Transverse colon (tissue), 3 donors: ENCODE data around the gene SHB.

Source experiments
- EP300 ChIP-seq: sonication (generic); formaldehyde crosslinking; IDR thresholded peaks from one replicate; pipeline ENCODE4 v1.6.1; 2017; ENCODE audit warnings: antibody characterized with exemption, low read depth
- POLR2A ChIP-seq: fragments of 450-650 bp; IDR thresholded peaks from one replicate; pipeline ENCODE4 v1.6.1; 2016; ENCODE audit warnings: antibody characterized with exemption, mild to moderate bottlenecking, moderate library complexity
- POLR2AphosphoS5 ChIP-seq, 3 donors: sonication (generic); formaldehyde crosslinking; IDR thresholded peaks; one replicate each; pipeline ENCODE4 v1.6.1; 2016; ENCODE audit warnings: antibody characterized with exemption in 3 of 3

DNA sequence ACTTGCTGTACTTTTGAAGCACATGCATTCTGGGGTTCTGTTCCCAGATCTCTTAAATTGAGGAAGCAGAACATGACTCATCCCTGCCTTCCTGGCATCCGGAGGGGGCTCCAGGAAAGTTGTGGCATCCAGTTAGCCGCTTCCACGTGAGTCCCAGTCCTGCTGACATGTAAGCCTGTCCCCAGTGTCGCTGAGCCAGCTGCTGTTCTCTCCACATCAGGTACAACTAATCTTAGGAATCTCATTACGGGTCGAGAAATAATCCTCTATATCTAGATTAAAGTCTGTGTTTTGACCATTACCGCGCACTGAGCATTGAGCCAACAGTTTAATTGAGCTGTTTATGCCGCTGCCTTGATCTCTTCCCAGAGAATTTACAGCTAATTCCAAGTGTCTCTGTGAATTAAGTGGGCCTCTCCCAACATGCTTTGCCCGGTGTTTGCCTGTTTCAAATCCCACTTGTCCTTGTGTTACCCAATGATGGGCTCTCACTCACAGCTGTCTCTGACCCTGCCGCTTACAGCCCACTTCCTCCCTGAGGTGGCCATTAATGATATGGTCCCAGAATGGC, 10.5 kb upstream of the SHB start:
- TF ChIP-seq POLR2AphosphoS5 (IDR thresholded peaks at IDR 0.05): no peak
- TF ChIP-seq POLR2A: no peak
- no peak for TF ChIP-seq EP300
